Transverse colon (tissue), 4 donors: ENCODE data around the gene WDR19. TPM values are rescaled to one million over a fixed set of nuclear protein-coding genes. Genes with fewer than 3 reads are reported as not detected.

ENCODE experiments used
- DNase-seq: peaks from one replicate; pipeline ENCODE4 v3.0.0-alpha.2; 2019
- H3K27ac ChIP-seq, 4 donors: fragments of 200-600 bp; sonication (generic); 2 replicates each; pipeline ENCODE4 v1.5.1; 2016 to 2018; ENCODE audit warnings: inconsistent platforms in 4 of 4
- H3K27me3 ChIP-seq: fragments of 200-600 bp; sonication (generic); 2 replicates; pipeline ENCODE4 v1.5.1; 2017; ENCODE audit warnings: inconsistent platforms
- H3K36me3 ChIP-seq, 4 donors: fragments of 200-600 bp; sonication (generic); 2 replicates each; pipeline ENCODE4 v1.5.1; 2017 to 2019; ENCODE audit warnings: inconsistent platforms in 4 of 4
- H3K4me1 ChIP-seq, 4 donors: fragments of 200-600 bp; sonication (generic); 2 replicates each; pipeline ENCODE4 v1.5.1; 2017 to 2020; ENCODE audit warnings: inconsistent platforms in 4 of 4
- H3K4me3 ChIP-seq, 4 donors: fragments of 200-600 bp; sonication (generic); 1 replicate in 1 of 4; 2 replicates in 3 of 4; pipeline versions ENCODE4 v1.5.1 to v1.6.1; 2017 to 2019; ENCODE audit warnings: inconsistent platforms in 4 of 4
- H3K9me3 ChIP-seq, 2 donors: fragments of 200-600 bp; sonication (generic); 2 replicates each; pipeline ENCODE4 v1.5.1; 2017 to 2019; ENCODE audit warnings: inconsistent platforms in 2 of 2
- CTCF ChIP-seq, 5 experiments: fragments of 200-600 bp in 3 of 5; fragments of 450-650 bp in 2 of 5; sonication (generic) in 3 of 5; IDR thresholded peaks; 1 replicate in 2 of 5; 2 replicates in 3 of 5; pipeline ENCODE4 v1.5.1; 2016 to 2017; ENCODE audit warnings: antibody characterized with exemption in 5 of 5, inconsistent platforms in 3 of 5, mild to moderate bottlenecking in 2 of 5, moderate library complexity in 1 of 5
- EP300 ChIP-seq: sonication (generic); formaldehyde crosslinking; IDR thresholded peaks from one replicate; pipeline ENCODE4 v1.6.1; 2017; ENCODE audit warnings: antibody characterized with exemption, low read depth
- POLR2A ChIP-seq: fragments of 450-650 bp; IDR thresholded peaks from one replicate; pipeline ENCODE4 v1.6.1; 2016; ENCODE audit warnings: antibody characterized with exemption, mild to moderate bottlenecking, moderate library complexity
- POLR2AphosphoS5 ChIP-seq, 3 donors: sonication (generic); formaldehyde crosslinking; IDR thresholded peaks; one replicate each; pipeline ENCODE4 v1.6.1; 2016; ENCODE audit warnings: antibody characterized with exemption in 3 of 3
- WGBS, 2 donors: methylation state at CpG; one replicate each; pipeline ENCODE4 v1.1.5; 2018; ENCODE audit warnings: low coverage in 1 of 2; 5-methylcytosine and 5-hydroxymethylcytosine counted together
- in situ Hi-C, 4 donors: fragments of 200-750 bp; cut with MboI; loops; one replicate each; pipeline versions ENCODE4 v1.15.0 to v1.15.1; 2017; ENCODE audit warnings: low sequenced_read_pairs in 3 of 4, low pct_ligation_motif_present in 1 of 4, low pct_unique_long_range_greater_than_20kb in 1 of 4
- intact Hi-C: fragments of 100-400 bp; cut with DNase I; formaldehyde crosslinking; loops from one replicate; pipeline ENCODE4 v1.15.1; 2023; ENCODE audit warnings: low total_unique reads
- total RNA-seq, 4 donors: library from RNA; depleted of rRNA; stranded (reverse); fragments of >200 nt; gene quantifications; one replicate each; pipeline ENCODE4 v1.1.0, GENCODE V29; 2016

The WDR19 gene
- total RNA-seq, 4 donors from 2014 or later, result 10.4 to 92.9 (median 36.4) TPM

- no peaks in the 10 kb centered on the region for H3K9me3 ChIP-seq
- H3K4me3 ChIP-seq, result no peak overlapping the region
- H3K36me3 ChIP-seq, result no peaks in the 10 kb centered on the region
- H3K4me1 ChIP-seq, result no peaks in the 10 kb centered on the region
- no peak overlapping the region for H3K27ac ChIP-seq
- in situ Hi-C loops, result no loop called here
- no peaks in the 10 kb centered on the region for H3K27me3 ChIP-seq
- intact Hi-C loops, result no loop called here
- DNase-seq, result no peak
- WGBS, 2 donors, result 38 to 56% methylated on average over 2 of the region's 2 CpGs
- TF ChIP-seq CTCF (IDR thresholded peaks at IDR 0.05) (no peak), POLR2A (no peak)
These were observed 72.9 kb downstream of the WDR19 start for GRCh38 chr4:39255266-39255665.

GRCh38 chr4:39255871-39256270 is 73.5 kb downstream of the WDR19 start:
- no peak for DNase-seq
- H3K4me3 ChIP-seq, result no peak overlapping the region
- H3K9me3 ChIP-seq, result no peaks in the 10 kb centered on the region
- 83 to 85% methylated on average over 5 of the region's 5 CpGs for WGBS, 2 donors
- TF ChIP-seq CTCF (IDR thresholded peaks at IDR 0.05) (no peak), POLR2AphosphoS5 (IDR thresholded peaks at IDR 0.05) (no peak), POLR2A (no peak)
- no peaks in the 10 kb centered on the region for H3K36me3 ChIP-seq
- H3K27me3 ChIP-seq, result no peaks in the 10 kb centered on the region
- intact Hi-C loops (no loop called here), in situ Hi-C loops (no loop called here)
- H3K27ac ChIP-seq, result no peak overlapping the region
- H3K4me1 ChIP-seq, result no peaks in the 10 kb centered on the region

- 79% methylated on average over 2 of the region's 2 CpGs; no CpG with 5 or more reads in 1 of the 2 donors for WGBS, 2 donors
- Histone ChIP-seq H3K4me1 (no peaks in the 10 kb centered on the region), H3K36me3 (no peaks in the 10 kb centered on the region), H3K27ac (no peak overlapping the region), H3K27me3 (no peaks in the 10 kb centered on the region), H3K4me3 (no peak overlapping the region), H3K9me3 (no peaks in the 10 kb centered on the region)
- DNase-seq, result no peak
- intact Hi-C loops (no loop called here), in situ Hi-C loops (no loop called here)
- no peak for TF ChIP-seq POLR2AphosphoS5 (IDR thresholded peaks at IDR 0.05)
These were observed 74.1 kb downstream of the WDR19 start for GRCh38 chr4:39256436-39256835.

GRCh38 chr4:39259571-39260330 is 77.4 kb downstream of the WDR19 start:
- no peaks in the 10 kb centered on the region for H3K9me3 ChIP-seq
- no peaks in the 10 kb centered on the region for H3K36me3 ChIP-seq
- H3K4me1 ChIP-seq, result no peaks in the 10 kb centered on the region
- intact Hi-C loops (no loop called here), in situ Hi-C loops (no loop called here)
- H3K27ac ChIP-seq, result no peak overlapping the region
- DNase-seq, result no peak
- no peak overlapping the region for H3K4me3 ChIP-seq
- H3K27me3 ChIP-seq, result no peaks in the 10 kb centered on the region
- 84 to 97% methylated on average over 3 to 4 of the region's 4 CpGs for WGBS, 2 donors
- TF ChIP-seq POLR2AphosphoS5 (IDR thresholded peaks at IDR 0.05), result no peak
- TF ChIP-seq EP300, result no peak
- no peak for TF ChIP-seq CTCF (IDR thresholded peaks at IDR 0.05)
- no peak for TF ChIP-seq POLR2A

GRCh38 chr4:39263895-39264294 is 81.6 kb downstream of the WDR19 start:
- WGBS, 2 donors, result 71% methylated on average over 2 of the region's 2 CpGs; no CpG with 5 or more reads in 1 of the 2 donors
- Histone ChIP-seq H3K27ac (no peak overlapping the region), H3K36me3 (no peaks in the 10 kb centered on the region), H3K4me1 (no peaks in the 10 kb centered on the region), H3K9me3 (no peaks in the 10 kb centered on the region), H3K4me3 (no peak overlapping the region), H3K27me3 (no peaks in the 10 kb centered on the region)
- DNase-seq, result no peak
- intact Hi-C loops (no loop called here), in situ Hi-C loops (no loop called here)
- TF ChIP-seq CTCF (IDR thresholded peaks at IDR 0.05), result no peak
- TF ChIP-seq POLR2AphosphoS5 (IDR thresholded peaks at IDR 0.05), result no peak
- TF ChIP-seq EP300, result no peak
- TF ChIP-seq POLR2A, result no peak
